NCI-H187 treated with DMSO at 0.1 percent for 48 hours (cell line): ENCODE data around the gene IL22.
A peak's percentile ranks its signal among the peaks of the same experiment; 100 is the strongest.

Experiments
- DNase-seq: peaks from one replicate; lab custom pipeline; 2025; lab: John Stamatoyannopoulos, UW

Gene IL22

GRCh38 chr12:68229956-68230355 lies 23.4 kb downstream of the IL22 start:
- DNase-seq, result no peak

- DNase-seq, result no peak
These were observed 26.0 kb downstream of the IL22 start for GRCh38 chr12:68227356-68227755.

- no peak for DNase-seq
These were observed 27.6 kb downstream of the IL22 start, which contains the start of gene IL26 for GRCh38 chr12:68225576-68226476. IL26 (minus strand) TSS chr12:68225810; CDS start chr12:68225756, 54 bp downstream.

DNA sequence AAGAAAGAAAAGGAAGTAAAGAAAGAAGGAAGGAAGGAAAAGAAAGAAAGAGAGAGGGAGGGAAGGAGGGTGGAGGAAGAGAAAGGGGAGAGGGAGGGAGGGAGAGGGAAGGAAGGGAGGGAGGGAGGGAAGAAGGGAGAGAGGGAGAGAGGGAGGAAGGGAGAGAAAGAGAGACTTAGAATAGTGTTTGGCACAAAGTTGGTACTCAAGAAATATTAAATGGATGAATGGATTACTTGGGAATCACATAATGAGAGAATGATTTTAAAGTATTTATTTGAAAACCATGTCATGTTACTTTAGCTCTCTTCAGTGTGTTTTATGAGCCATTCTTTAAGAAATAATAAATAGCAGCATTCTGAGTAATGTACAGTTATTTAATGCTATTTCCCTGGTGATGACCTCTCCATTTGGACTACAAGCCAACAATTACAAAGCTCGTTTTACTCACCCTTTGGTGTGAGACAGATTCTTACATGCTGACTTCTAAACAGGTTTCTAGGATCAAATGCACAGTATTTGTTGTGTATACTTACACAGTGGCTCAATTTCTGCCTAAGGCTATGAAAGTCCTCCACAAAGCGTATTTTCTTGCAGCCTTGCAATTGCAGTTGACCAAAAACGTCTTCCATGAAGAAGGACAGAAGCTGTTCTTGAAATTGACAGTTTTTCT lies 28.7 kb downstream of the IL22 start:
- no peak for DNase-seq

DNA sequence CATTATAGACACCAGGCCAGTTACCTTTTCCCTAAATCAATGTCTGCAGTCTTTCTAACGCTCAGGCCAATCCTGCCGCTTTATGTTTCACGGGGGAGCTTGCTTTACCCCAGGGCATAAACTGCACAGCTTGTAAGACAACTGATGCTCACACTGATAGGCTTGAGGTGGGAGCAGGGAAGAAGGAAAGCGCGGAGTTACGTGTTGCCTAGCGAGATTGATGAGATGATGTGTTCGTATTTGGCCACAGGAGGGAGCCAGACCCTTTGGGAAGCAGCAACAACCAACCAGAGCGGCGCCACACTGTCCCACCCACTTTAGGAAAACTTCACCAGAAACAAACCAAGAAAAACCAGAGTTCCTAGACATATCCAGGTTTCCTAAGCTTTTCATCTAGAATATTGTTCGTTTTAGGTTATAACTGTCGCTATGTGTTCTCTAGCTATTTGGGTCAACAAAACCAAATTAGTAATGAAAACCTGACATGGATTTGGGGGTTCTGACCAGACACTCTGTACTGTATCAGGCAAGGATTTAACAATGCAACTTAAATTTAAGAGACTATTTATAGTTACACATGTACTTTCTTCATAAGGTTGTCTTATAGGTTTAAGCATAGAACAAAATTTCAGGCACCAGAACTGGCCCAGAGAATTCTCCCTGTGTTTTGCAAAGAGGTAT lies 30.2 kb downstream of the IL22 start:
- peak; percentile 90 for DNase-seq

DNA sequence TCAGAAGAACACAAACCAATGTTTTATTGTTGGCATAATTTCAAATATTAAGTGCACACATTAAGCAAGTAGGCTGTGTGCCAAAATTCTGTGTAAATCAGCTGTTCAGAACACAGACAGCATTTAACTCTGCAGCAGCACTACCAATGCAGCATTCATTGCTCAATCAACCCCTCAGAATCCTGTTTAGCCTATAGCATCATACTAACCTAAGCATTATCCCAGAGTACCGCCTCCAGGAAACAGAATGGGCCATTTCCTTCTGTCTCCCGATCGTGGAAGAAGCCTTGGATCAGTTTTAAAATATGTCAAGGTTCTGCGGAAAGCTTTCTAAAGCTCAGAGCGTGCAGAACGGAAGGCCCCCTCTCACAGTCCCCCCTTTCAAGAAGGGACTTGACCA lies 31.1 kb downstream of the IL22 start:
- no peak for DNase-seq

DNA sequence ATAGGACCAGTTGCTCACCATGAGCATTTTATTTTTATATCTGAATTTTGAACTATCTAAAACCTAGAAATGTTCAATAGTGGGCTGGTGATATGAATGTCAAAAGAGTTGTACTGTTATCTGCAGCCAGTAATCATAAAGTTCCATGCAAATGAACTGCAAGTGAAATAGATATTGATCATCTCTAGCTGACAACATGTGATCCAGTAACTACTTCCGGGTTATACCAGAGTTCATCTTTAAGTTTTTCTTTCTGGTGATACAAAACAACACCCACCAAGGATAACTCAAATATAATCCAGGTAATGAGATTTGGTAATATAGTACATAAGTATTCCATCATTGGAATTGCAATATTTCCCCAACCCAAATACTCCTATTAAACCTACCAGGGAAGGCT lies 31.9 kb downstream of the IL22 start:
- no peak for DNase-seq

DNA sequence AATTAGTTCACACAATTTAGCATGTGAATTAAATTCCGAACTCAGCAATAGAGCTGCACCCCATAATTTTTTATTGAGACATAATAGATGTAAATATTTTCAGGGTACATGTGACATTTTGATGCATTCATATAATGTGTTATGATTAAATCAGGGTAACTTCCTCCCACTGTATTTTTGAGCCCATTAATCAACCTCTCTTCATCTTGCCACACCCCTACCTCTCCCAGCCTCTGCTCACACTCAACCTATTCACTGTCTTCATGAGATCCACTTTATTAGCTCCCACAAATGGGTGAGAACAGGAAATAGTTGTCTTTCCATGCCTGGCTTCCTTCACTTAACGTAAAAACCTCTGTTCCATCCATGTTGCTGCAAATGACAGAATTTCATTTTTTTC lies 42.5 kb downstream of the IL22 start:
- DNase-seq, result no peak

DNA sequence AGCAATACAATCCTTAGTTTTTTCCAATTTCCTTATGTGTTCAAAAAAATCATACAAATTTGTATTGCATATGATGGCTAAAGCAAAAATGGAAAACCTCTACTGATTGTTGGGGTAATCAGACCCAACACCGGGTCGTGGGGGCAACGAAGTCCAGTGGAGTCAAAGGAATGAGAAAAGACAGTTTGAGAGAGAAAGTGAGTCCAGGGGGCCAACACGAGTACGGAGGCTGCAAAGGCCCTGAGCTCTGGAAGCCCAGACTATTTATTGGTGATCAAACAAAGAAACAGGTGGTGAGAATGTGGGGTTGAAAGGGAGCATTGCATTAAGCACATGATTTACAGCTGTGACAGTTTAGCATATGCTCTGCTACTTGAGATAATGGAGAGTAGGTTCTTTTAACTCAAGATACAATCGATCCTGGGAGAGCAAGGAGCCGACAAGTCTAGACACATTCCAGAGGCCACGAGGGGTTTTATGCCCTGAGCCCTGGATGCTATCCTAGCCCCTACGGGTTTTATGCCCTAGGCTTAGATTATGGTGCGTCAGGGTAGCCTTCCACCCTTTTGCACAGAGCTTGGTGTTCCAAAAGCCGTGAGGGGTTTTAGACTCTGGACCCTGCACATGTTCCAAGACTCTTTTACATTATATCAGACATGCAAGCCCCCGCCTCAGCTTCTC lies 44.2 kb downstream of the IL22 start:
- DNase-seq, result peak; percentile 49

- peak; percentile 45 for DNase-seq
These were observed 46.1 kb downstream of the IL22 start for GRCh38 chr12:68207276-68207675.

DNA sequence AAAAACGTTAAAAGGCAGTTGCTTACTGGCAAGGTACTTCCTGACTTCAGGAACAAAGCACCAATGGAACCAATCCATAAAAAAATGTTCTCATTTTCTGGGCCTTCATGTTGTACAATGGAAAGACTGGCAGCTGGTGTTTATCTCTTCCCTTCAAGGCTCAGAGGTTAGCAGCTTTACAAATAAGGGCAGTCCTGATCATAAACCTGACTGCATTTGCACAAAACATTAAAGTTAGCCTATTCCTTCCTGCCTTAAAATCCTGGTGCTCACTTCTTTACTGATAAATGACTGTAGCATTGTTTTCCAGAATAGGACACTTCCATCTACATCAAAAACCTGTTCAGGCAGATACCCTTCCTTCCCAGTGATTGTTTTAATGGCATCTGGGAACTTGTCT lies 47.0 kb downstream of the IL22 start:
- DNase-seq, result no peak

DNA sequence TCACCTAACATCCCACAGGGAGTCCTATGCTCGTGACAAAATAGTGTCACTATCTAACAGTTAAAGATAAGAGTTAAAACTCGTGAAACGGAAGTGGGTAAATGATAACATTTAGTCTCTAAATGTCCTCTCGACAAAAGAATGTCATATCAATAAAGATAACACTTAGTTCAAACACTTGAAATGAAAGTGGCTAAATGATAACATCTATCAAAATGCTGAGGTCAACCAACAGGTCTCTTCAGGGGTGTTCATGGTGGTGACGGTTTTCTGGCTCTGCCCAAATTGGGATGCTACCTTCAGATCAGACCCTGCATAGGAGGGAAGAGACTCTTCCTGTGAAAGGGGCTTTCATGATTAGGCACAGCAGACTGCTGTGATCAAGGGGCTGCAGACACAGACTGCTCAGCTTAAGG lies 49.9 kb downstream of the IL22 start:
- DNase-seq, result no peak

DNA sequence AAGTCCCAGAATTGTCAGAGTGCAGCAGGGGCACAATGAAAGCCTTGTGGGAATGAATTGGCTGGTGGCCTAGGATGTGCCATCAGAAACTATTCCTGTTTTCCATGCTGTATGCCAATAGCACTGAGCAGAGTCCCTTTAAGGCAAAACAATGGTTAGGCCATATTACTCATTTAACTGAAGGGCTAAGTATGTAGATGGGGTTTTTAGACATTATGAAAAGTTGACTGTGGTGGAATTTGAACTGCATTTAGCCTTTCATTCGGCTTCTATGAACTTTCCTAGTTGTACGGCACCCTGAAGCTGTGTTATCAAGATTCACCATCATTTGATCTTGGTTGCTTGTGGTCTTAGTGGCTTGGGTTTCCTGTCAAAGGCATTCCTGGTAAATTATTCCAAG lies 52.5 kb downstream of the IL22 start:
- DNase-seq, result no peak

DNA sequence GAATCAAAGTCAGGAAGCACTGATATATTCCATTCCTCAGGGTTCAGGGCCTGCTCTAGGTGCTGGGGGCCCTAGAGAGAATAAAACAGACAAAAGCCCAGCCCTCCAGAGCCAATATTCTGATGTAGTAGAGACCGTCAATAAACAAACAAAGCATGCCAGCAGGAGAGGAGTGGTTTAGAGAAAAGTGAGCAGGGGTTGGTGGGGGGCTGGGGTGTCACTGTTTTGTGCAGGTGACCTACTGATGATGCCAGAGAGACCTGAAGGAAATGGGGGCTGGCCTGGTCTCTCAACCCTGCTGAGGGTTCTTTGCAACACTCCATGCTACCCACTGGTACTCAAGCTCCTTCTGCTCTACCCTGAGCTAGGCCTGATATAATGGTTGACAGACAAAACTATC lies 54.3 kb downstream of the IL22 start:
- no peak for DNase-seq

GRCh38 chr12:68198507-68199086 lies 54.8 kb downstream of the IL22 start:
- DNase-seq, result no peak
